GM12865 (cell line): ENCODE results near the gene DHRS4.

ENCODE experiments used
- DNase-seq: peaks from one replicate; pipeline ENCODE4 v3.0.0; 2010; ENCODE audit warnings: low read depth
- H3K4me3 ChIP-seq: 2 replicates; pipeline ENCODE4 v1.5.1; 2011; ENCODE audit warnings: mild to moderate bottlenecking, low read depth, low read length, control low read depth
- TF ChIP-seq, protein P1 (sequence below): IDR thresholded peaks from 2 replicates; pipeline ENCODE4 v1.5.1; 2011; ENCODE audit warnings: low read length, control low read depth, low read depth, inconsistent platforms; ENCODE audit not compliant: insufficient read depth; ENCODE audit errors: missing control alignments

DHRS4 gene

DNA sequence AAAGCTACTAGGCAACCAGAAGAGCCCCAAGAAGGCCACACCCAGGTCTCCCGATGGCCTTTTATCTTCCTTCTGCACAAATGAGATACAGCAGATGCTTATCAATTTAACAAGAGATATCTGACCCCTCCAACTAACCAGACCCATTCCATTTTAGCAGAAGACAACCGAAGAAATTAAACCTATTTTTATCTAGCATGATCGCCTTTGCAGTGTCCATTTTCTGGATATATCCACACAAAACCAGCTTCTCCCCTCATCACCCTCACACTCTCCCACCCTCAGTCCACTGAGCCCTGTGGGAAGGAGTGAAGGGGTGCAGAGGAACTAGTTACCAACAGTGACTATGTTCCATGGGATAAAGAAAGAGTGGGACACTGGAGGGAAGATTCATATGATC lies 20.9 kb upstream of the DHRS4 start:
- no peak overlapping the region for H3K4me3 ChIP-seq
- no peak for DNase-seq
- TF ChIP-seq, protein P1, sequence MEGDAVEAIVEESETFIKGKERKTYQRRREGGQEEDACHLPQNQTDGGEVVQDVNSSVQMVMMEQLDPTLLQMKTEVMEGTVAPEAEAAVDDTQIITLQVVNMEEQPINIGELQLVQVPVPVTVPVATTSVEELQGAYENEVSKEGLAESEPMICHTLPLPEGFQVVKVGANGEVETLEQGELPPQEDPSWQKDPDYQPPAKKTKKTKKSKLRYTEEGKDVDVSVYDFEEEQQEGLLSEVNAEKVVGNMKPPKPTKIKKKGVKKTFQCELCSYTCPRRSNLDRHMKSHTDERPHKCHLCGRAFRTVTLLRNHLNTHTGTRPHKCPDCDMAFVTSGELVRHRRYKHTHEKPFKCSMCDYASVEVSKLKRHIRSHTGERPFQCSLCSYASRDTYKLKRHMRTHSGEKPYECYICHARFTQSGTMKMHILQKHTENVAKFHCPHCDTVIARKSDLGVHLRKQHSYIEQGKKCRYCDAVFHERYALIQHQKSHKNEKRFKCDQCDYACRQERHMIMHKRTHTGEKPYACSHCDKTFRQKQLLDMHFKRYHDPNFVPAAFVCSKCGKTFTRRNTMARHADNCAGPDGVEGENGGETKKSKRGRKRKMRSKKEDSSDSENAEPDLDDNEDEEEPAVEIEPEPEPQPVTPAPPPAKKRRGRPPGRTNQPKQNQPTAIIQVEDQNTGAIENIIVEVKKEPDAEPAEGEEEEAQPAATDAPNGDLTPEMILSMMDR: no peak

- no peak overlapping the region for H3K4me3 ChIP-seq
- TF ChIP-seq, protein P1: no peak
- no peak for DNase-seq
These were observed 20.3 kb upstream of the DHRS4 start for GRCh38 chr14:23933108-23933741.

DNA sequence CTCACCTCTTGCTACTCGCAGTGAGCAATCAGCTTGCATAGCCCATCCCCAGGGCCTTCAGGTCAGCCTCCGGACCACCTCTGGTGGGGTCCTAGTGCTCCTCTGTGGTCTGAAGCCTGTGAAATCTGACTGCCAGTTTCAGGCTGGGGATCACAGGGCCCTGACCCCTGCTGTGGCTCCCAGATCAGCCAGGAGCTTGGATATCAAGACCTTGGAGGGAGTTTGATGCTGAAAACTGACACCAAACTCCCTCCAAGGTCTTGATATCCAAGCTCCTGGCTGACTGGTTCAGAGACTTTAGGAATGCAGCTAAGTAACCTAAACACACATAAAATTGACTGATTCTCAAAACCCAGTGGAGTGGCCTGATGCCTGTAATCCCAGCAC lies 19.8 kb upstream of the DHRS4 start:
- TF ChIP-seq, protein P1: no peak
- H3K4me3 ChIP-seq: no peak overlapping the region
- no peak for DNase-seq

- H3K4me3 ChIP-seq: no peak overlapping the region
- TF ChIP-seq, protein P1: no peak
- DNase-seq: no peak
These were observed 18.4 kb upstream of the DHRS4 start for GRCh38 chr14:23935158-23935557.

GRCh38 chr14:23936084-23936829 lies 17.3 kb upstream of the DHRS4 start:
- no peak overlapping the region for H3K4me3 ChIP-seq
- TF ChIP-seq, protein P1: no peak
- no peak for DNase-seq

GRCh38 chr14:23937203-23937602 lies 16.4 kb upstream of the DHRS4 start:
- TF ChIP-seq, protein P1: no peak
- DNase-seq: no peak
- H3K4me3 ChIP-seq: no peak overlapping the region
